A549 (cell line): ENCODE data around the gene OTOP1. TPM values are rescaled to one million over a fixed set of nuclear protein-coding genes. Genes with fewer than 3 reads are reported as not detected.

Experiments
- ATAC-seq, 2 experiments: fragments of 200-7000 bp in 1 of 2; fragments of >200 bp in 1 of 2; cut with Nextera tagmentation in 1 of 2; cut with Tn5 transposase in 1 of 2; 3 replicates each; pipeline versions ENCODE4 v1.8.0 to v1.9.1; 2018 to 2020; ENCODE audit warnings: mild to moderate bottlenecking in 1 of 2, moderate library complexity in 1 of 2
- CTCF ChIA-PET: fragments of 300-600 bp; sonication (Branson Sonifier 250); formaldehyde crosslinking; extraction: SDS; loops from one replicate; lab custom pipeline; 2021; ENCODE audit warnings: antibody characterized with exemption, inconsistent platforms; lab: Yijun Ruan, JAX
- POLR2A ChIA-PET: fragments of 350-600 bp; formaldehyde crosslinking; extraction: SDS; loops from one replicate; lab custom pipeline; 2021; ENCODE audit warnings: antibody characterized with exemption, inconsistent platforms; lab: Yijun Ruan, JAX
- DNase-seq, 2 experiments: peaks; one replicate each; pipeline versions ENCODE4 v3.0.0 to v3.0.0-alpha.2; 2011 to 2016; ENCODE audit warnings: low read depth in 1 of 2, low spot score in 1 of 2
- FAIRE-seq: peaks from 2 replicates; lab custom pipeline; 2011; peaks lifted over from hg19 to GRCh38; lab: Jason Lieb, UNC
- H3K27ac ChIP-seq, 2 experiments: fragments of >200 bp; sonication (Bioruptor Twin); formaldehyde crosslinking; 3 replicates each; pipeline ENCODE4 v1.5.1; 2016 to 2017
- H3K4me1 ChIP-seq: fragments of >200 bp; sonication (Bioruptor Twin); formaldehyde crosslinking; 3 replicates; pipeline ENCODE4 v1.6.1; 2016
- H3K4me2 ChIP-seq: fragments of >200 bp; sonication (Bioruptor Twin); formaldehyde crosslinking; 3 replicates; pipeline ENCODE4 v1.6.1; 2016
- H3K4me3 ChIP-seq: fragments of >200 bp; sonication (Bioruptor Twin); formaldehyde crosslinking; 3 replicates; pipeline ENCODE4 v1.5.1; 2016
- H3K9me3 ChIP-seq: fragments of >200 bp; sonication (Bioruptor Twin); formaldehyde crosslinking; 3 replicates; pipeline ENCODE4 v1.6.1; 2016
- ATOH8 ChIP-seq: fragments of 250-450 bp; sonication (Bioruptor Pico); IDR thresholded peaks from 2 replicates; pipeline ENCODE4 v1.5.0; 2020; ENCODE audit warnings: low read depth, mild to moderate bottlenecking, moderate library complexity
- BCL3 ChIP-seq: fragments of >200 bp; sonication (Bioruptor Twin); formaldehyde crosslinking; IDR thresholded peaks from 3 replicates; pipeline ENCODE4 v1.6.1; 2016
- CTCF ChIP-seq: fragments of >200 bp; sonication (Bioruptor Twin); formaldehyde crosslinking; IDR thresholded peaks from 3 replicates; pipeline ENCODE4 v1.5.1; 2016
- EHF ChIP-seq: fragments of 250-450 bp; sonication (Bioruptor Pico); IDR thresholded peaks from 2 replicates; pipeline ENCODE4 v1.5.0; 2020; ENCODE audit warnings: mild to moderate bottlenecking
- EHMT2 ChIP-seq: fragments of 200-600 bp; sonication (generic); IDR thresholded peaks from 2 replicates; pipeline ENCODE4 v1.6.1; 2016; ENCODE audit warnings: antibody characterized with exemption, low read depth, mild to moderate bottlenecking, moderate library complexity
- ELK1 ChIP-seq: fragments of 150-350 bp; IDR thresholded peaks from 2 replicates; pipeline ENCODE4 v1.6.1; 2014; ENCODE audit warnings: low read depth, mild to moderate bottlenecking, low read length
- FOSB ChIP-seq: fragments of 250-450 bp; sonication (Bioruptor Pico); IDR thresholded peaks from 2 replicates; pipeline ENCODE4 v1.5.0; 2020; ENCODE audit warnings: mild to moderate bottlenecking, moderate library complexity
- FOSL2 ChIP-seq, 2 experiments: fragments of 450-650 bp in 1 of 2; fragments of >200 bp in 1 of 2; sonication (Bioruptor Twin) in 1 of 2; formaldehyde crosslinking; IDR thresholded peaks; 2 replicates each; pipeline versions ENCODE4 v1.5.0 to v1.6.1; 2016 to 2020; ENCODE audit warnings: mild to moderate bottlenecking in 1 of 2, moderate library complexity in 1 of 2
- HDAC2 ChIP-seq: fragments of 200-600 bp; sonication (generic); IDR thresholded peaks from 2 replicates; pipeline ENCODE4 v1.6.1; 2016
- HOXA7 ChIP-seq: fragments of 250-450 bp; sonication (Bioruptor Pico); IDR thresholded peaks from 2 replicates; pipeline ENCODE4 v1.5.0; 2020; ENCODE audit warnings: mild to moderate bottlenecking, moderate library complexity
- JUN ChIP-seq, 2 experiments: fragments of >200 bp; sonication (Bioruptor Twin); formaldehyde crosslinking; IDR thresholded peaks; 2 replicates in 1 of 2; 3 replicates in 1 of 2; pipeline ENCODE4 v1.6.1; 2016 to 2017
- JUNB ChIP-seq: fragments of >200 bp; sonication (Bioruptor Twin); formaldehyde crosslinking; IDR thresholded peaks from 2 replicates; pipeline ENCODE4 v1.6.1; 2016
- KDM5A ChIP-seq: fragments of 200-600 bp; sonication (generic); IDR thresholded peaks from 2 replicates; pipeline ENCODE4 v1.6.1; 2016; ENCODE audit warnings: antibody characterized with exemption, mild to moderate bottlenecking
- MAZ ChIP-seq: fragments of 150-350 bp; IDR thresholded peaks from 2 replicates; pipeline ENCODE4 v1.6.1; 2014; ENCODE audit warnings: antibody characterized with exemption, low read depth, low read length, borderline replicate concordance
- MYC ChIP-seq: IDR thresholded peaks from 2 replicates; pipeline ENCODE4 v1.6.1; 2012; ENCODE audit warnings: mild to moderate bottlenecking, inconsistent platforms, low read length, improper control_type of control experiment, borderline replicate concordance
- NFE2L2 ChIP-seq: fragments of 150-350 bp; conservative IDR thresholded peaks from 2 replicates; pipeline ENCODE4 v1.6.1; 2014; ENCODE audit warnings: low read length
- NPAS2 ChIP-seq: fragments of 250-450 bp; sonication (Bioruptor Pico); IDR thresholded peaks from 2 replicates; pipeline ENCODE4 v1.8.0; 2022; ENCODE audit warnings: mild to moderate bottlenecking, moderate library complexity, borderline replicate concordance
- PBX3 ChIP-seq: IDR thresholded peaks from 2 replicates; pipeline ENCODE4 v1.6.1; 2012
- PHF8 ChIP-seq: fragments of 200-600 bp; sonication (generic); IDR thresholded peaks from 2 replicates; pipeline ENCODE4 v1.6.1; 2016; ENCODE audit warnings: low read depth, mild to moderate bottlenecking, antibody characterized with exemption, moderate library complexity, borderline replicate concordance
- POLR2AphosphoS2 ChIP-seq: conservative IDR thresholded peaks from 2 replicates; pipeline ENCODE4 v1.6.1; 2012; ENCODE audit warnings: low read length, improper control_type of control experiment, inconsistent platforms
- RCOR1 ChIP-seq: fragments of 150-350 bp; IDR thresholded peaks from 2 replicates; pipeline ENCODE4 v1.6.1; 2014; ENCODE audit warnings: antibody characterized with exemption, low read length, low read depth
- RFX5 ChIP-seq: fragments of 450-650 bp; IDR thresholded peaks from 2 replicates; pipeline ENCODE4 v1.7.1; 2014; ENCODE audit warnings: antibody characterized with exemption, mild to moderate bottlenecking, moderate library complexity
- SMC3 ChIP-seq: fragments of >200 bp; sonication (Bioruptor Twin); formaldehyde crosslinking; IDR thresholded peaks from 3 replicates; pipeline ENCODE4 v1.6.1; 2018; ENCODE audit warnings: inconsistent platforms
- SREBF2 ChIP-seq: fragments of 450-650 bp; IDR thresholded peaks from 2 replicates; pipeline ENCODE4 v1.6.1; 2014; ENCODE audit warnings: mild to moderate bottlenecking, moderate library complexity
- TFCP2L1 ChIP-seq: fragments of 250-450 bp; sonication (Bioruptor Pico); IDR thresholded peaks from 2 replicates; pipeline ENCODE4 v1.5.0; 2021; ENCODE audit warnings: mild to moderate bottlenecking
- ZNF302 ChIP-seq: fragments of 250-450 bp; sonication (Bioruptor Pico); IDR thresholded peaks from 2 replicates; pipeline ENCODE4 v1.9.0; 2021; ENCODE audit warnings: inconsistent platforms, mild to moderate bottlenecking, moderate library complexity
- WGBS: methylation state at CpG from one replicate; pipeline ENCODE4 v1.1.6; 2017; ENCODE audit errors: missing lambda C conversion rate; 5-methylcytosine and 5-hydroxymethylcytosine counted together
- polyA plus RNA-seq, 4 experiments: library from polyadenylated mRNA; depleted of rRNA in 3 of 4; stranded (reverse); fragments of >200 nt; fragmentation: RNase III in 1 of 4; extraction: RNeasy Plus Mini Kit Qiagen cat#74134 plus additional on column Dnase treatment in 1 of 4; gene quantifications; 2 replicates in 3 of 4; 3 replicates in 1 of 4; pipeline ENCODE4 v1.2.3, GENCODE V29; 2011 to 2017

OTOP1 gene
- polyA plus RNA-seq, 2 of the 4 experiments (the other 2 are of a cell fraction): not detected

- POLR2A ChIA-PET: no interaction called here
- no peak for TF ChIP-seq BCL3
- TF ChIP-seq NPAS2 (CRISPR knock-in tag): no peak
- TF ChIP-seq JUN (IDR thresholded peaks at IDR 0.05): no peak
- TF ChIP-seq RCOR1: no peak
- no peak for TF ChIP-seq HDAC2
- TF ChIP-seq MYC: no peak
- TF ChIP-seq EHMT2: no peak
- no peak for TF ChIP-seq SMC3
- TF ChIP-seq SREBF2: no peak
- no peak for TF ChIP-seq TFCP2L1 (CRISPR knock-in tag)
- TF ChIP-seq PBX3: no peak
- no peak for TF ChIP-seq KDM5A
- no peak for TF ChIP-seq NFE2L2
- TF ChIP-seq ZNF302 (CRISPR knock-in tag): no peak
- TF ChIP-seq RFX5: no peak
- TF ChIP-seq ATOH8 (CRISPR knock-in tag): no peak
- no peak for TF ChIP-seq ELK1
- ATAC-seq (no peak), FAIRE-seq (no peak), DNase-seq (no peak)
- Histone ChIP-seq H3K4me2 (no peak overlapping the region), H3K4me1 (no peaks in the 10 kb centered on the region), H3K27ac (no peak overlapping the region), H3K9me3 (no peaks in the 10 kb centered on the region), H3K4me3 (no peak overlapping the region)
- CTCF ChIA-PET: no interaction called here
Observed at GRCh38 chr4:4206204-4206603, 20.5 kb downstream of the OTOP1 start.

- TF ChIP-seq JUNB: no peak
- TF ChIP-seq EHMT2: no peak
- TF ChIP-seq FOSL2 (IDR thresholded peaks at IDR 0.05): no peak
- TF ChIP-seq FOSL2 (CRISPR knock-in tag; IDR thresholded peaks at IDR 0.05): no peak
- no peak for TF ChIP-seq CTCF
- no peak for TF ChIP-seq PHF8
- no peak for TF ChIP-seq MAZ
- TF ChIP-seq HOXA7 (CRISPR knock-in tag): no peak
- no peak for TF ChIP-seq EHF (CRISPR knock-in tag)
- no peak for TF ChIP-seq POLR2AphosphoS2
- TF ChIP-seq FOSB: no peak
- CTCF ChIA-PET: no interaction called here
- no peaks in the 10 kb centered on the region for H3K9me3 ChIP-seq
- FAIRE-seq (no peak), ATAC-seq (no peak; a peak in 1 of 6 replicates), DNase-seq (no peak)
- H3K4me3 ChIP-seq: no peak overlapping the region
- WGBS: 0% methylated on average over 1 of the region's 3 CpGs
- H3K4me1 ChIP-seq: no peaks in the 10 kb centered on the region
- no peak overlapping the region for H3K4me2 ChIP-seq
- POLR2A ChIA-PET: no interaction called here
- H3K27ac ChIP-seq: no peak overlapping the region
Observed at GRCh38 chr4:4204401-4204745, 22.4 kb downstream of the OTOP1 start.
